Measurements from ENCODE around the gene PPP6R2. TPM values are rescaled to one million over a fixed set of nuclear protein-coding genes. Genes with fewer than 3 reads are reported as not detected.

PPP6R2 gene
- total RNA-seq, 1 experiment from 2014 or later = 47.8 TPM

- no peak for DNase-seq (ENCODE audit: low spot score)
- no peak for ATAC-seq
- Mint-ChIP-seq H3K27me3 (ENCODE audit: low read depth) (no peaks in the 10 kb centered on the region; the same call in 1 of the 2 replicates), H3K4me1 (peaks cover 5% of the 10 kb centered on the region), H3K27ac (no peak overlapping the region), H3K4me3 (no peak overlapping the region), H3K36me3 (no peaks in the 10 kb centered on the region), H3K9me3 (no peaks in the 10 kb centered on the region)
- ChIA-PET POLR2A (no interaction called here), CTCF (interaction anchor here (1.5 to 2.4 kb wide), 3 partner anchors 9 to 50 kb away, joined by 4 to 7 read pairs (median 6); partner anchors contain the start of gene DENND6B)
- TF ChIP-seq NR1H2 (CRISPR knock-in tag; IDR thresholded peaks at IDR 0.05) (no peak), HMGA2 (CRISPR knock-in tag; IDR thresholded peaks at IDR 0.05) (no peak), PRDM15 (CRISPR knock-in tag; IDR thresholded peaks at IDR 0.05) (no peak), NR3C1 (CRISPR knock-in tag; conservative IDR thresholded peaks at IDR 0.05; ENCODE audit: low read depth) (no peak), ZNF121 (CRISPR knock-in tag; IDR thresholded peaks at IDR 0.05) (no peak)
These were observed 25.5 kb upstream of the PPP6R2 start for GRCh38 chr22:50317674-50318073.

- ATAC-seq (no peak), DNase-seq (ENCODE audit: low spot score) (no peak)
- no peak overlapping the region for H3K27ac Mint-ChIP-seq
- ChIA-PET CTCF (no interaction called here), POLR2A (no interaction called here)
- no peaks in the 10 kb centered on the region; the same call in 1 of the 2 replicates for H3K27me3 Mint-ChIP-seq (ENCODE audit: low read depth)
- no peak for TF ChIP-seq ATF6 (CRISPR knock-in tag; IDR thresholded peaks at IDR 0.05)
- no peak for TF ChIP-seq GTF2I (CRISPR knock-in tag; conservative IDR thresholded peaks at IDR 0.05)
- TF ChIP-seq CBFB (CRISPR knock-in tag; IDR thresholded peaks at IDR 0.05; ENCODE audit: low read depth) = no peak
- TF ChIP-seq ZNF138 (CRISPR knock-in tag; conservative IDR thresholded peaks at IDR 0.05) = no peak
- no peak for TF ChIP-seq TEAD1 (CRISPR knock-in tag; IDR thresholded peaks at IDR 0.05)
- TF ChIP-seq ZNF232 (CRISPR knock-in tag; IDR thresholded peaks at IDR 0.05) = no peak
- no peak for TF ChIP-seq TP53 (CRISPR knock-in tag; IDR thresholded peaks at IDR 0.05)
- TF ChIP-seq AR (CRISPR knock-in tag; IDR thresholded peaks at IDR 0.05) = no peak
- TF ChIP-seq STAT6 (CRISPR knock-in tag; conservative IDR thresholded peaks at IDR 0.05; ENCODE audit: low read depth) = no peak
- H3K9me3 Mint-ChIP-seq = no peaks in the 10 kb centered on the region
- H3K36me3 Mint-ChIP-seq = no peaks in the 10 kb centered on the region
- H3K4me1 Mint-ChIP-seq = peaks cover 5% of the 10 kb centered on the region
- H3K4me3 Mint-ChIP-seq = no peak overlapping the region
These were observed 24.8 kb upstream of the PPP6R2 start for GRCh38 chr22:50318356-50318697.
